ENCODE data around the gene PCDHGB5.
"Not testable (repeated sequence)": the region's sequence is repeated elsewhere in the genome, so short reads cannot be mapped to it uniquely, and the experiment has no call there.

PCDHGB5 gene

DNA sequence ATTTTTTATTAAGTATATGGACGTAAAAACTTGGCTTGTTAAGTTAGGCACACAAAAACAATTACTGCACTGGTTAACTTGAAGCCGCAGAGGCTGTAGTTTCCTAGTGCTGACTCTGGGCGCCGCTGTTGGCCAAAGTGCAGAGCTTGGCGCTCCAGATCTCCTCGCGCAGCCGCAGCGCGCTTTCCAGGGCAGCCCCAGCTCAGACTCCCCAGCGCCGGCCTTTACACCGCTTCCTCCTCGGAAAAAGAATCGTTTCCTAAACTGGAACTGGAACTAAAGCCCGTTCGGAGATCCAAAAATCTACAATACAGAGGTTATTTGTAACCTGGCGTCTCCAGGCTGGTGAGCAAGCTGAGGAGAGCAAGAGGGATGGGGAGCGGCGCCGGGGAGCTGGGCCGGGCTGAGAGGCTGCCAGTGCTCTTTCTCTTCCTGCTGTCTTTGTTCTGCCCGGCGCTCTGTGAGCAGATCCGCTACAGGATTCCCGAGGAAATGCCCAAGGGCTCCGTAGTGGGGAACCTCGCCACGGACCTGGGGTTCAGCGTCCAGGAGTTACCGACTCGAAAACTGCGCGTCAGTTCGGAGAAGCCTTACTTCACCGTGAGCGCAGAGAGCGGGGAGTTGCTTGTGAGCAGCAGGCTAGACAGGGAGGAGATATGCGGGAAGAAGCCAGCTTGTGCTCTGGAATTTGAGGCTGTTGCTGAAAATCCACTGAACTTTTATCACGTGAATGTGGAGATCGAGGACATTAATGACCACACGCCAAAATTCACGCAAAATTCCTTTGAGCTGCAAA lies at the start of gene PCDHGB5:
Gene PCDHGB5, plus strand, starts transcription at position 192 of the 796 bp plus-strand sequence. Its CDS starts 181 bp downstream, at position 373.
- H3K4me3 ChIP-seq (ENCODE audit: low read length); H3K27me3 ChIP-seq (ENCODE audit: insufficient read depth, low read length); H3K36me3 ChIP-seq (ENCODE audit: insufficient read depth, low read length); H3K4me1 ChIP-seq (ENCODE audit: insufficient read depth, low read length); H2AFZ ChIP-seq (ENCODE audit: low read depth, low read length): not testable (repeated sequence)
- peaks cover 34% of the 10 kb centered on the region for H3K9me3 ChIP-seq (ENCODE audit: low read length)

DNA sequence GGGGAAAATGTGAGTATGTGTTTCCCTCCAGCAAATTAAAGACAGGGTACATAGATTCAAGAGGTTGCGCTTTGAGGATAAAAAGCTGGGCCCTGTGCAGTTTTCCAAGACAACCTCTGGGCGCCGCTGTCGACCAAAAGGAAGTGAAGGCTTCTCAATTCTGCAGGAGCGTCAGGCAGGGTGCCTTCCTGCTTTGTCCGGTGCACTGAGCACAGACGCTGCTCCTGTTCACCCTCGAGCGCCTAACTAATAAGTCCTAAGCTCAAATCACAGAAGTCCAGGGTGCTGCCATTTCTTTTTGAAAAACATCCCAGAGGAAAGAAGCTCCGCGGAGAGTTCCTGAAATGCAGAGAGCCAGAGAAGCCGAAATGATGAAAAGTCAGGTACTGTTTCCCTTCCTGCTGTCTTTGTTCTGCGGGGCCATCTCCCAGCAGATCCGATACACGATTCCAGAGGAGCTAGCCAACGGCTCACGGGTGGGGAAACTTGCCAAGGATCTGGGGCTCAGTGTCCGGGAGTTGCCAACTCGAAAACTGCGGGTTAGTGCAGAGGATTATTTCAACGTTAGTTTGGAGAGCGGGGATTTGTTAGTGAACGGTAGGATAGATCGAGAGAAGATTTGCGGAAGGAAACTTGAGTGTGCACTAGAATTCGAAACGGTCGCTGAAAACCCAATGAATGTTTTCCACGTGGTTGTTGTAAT lies 47.7 kb upstream of the PCDHGB5 start, which contains the start of gene PCDHGB1:
Gene PCDHGB1, plus strand, starts transcription at position 183 of the 703 bp plus-strand sequence. Its CDS starts 162 bp downstream, at position 345.
- Histone ChIP-seq H3K9me3 (ENCODE audit: low read length) (peaks cover 24% of the 10 kb centered on the region), H2AFZ (ENCODE audit: low read depth, low read length) (peak within 1 kb of the TSS; percentile 32), H3K4me1 (ENCODE audit: insufficient read depth, low read length) (no peaks in the 10 kb centered on the region), H3K36me3 (ENCODE audit: insufficient read depth, low read length) (no peaks in the 10 kb centered on the region), H3K27me3 (ENCODE audit: insufficient read depth, low read length) (no peaks in the 10 kb centered on the region), H3K4me3 (ENCODE audit: low read length) (peak within 1 kb of the TSS; percentile 32)

DNA sequence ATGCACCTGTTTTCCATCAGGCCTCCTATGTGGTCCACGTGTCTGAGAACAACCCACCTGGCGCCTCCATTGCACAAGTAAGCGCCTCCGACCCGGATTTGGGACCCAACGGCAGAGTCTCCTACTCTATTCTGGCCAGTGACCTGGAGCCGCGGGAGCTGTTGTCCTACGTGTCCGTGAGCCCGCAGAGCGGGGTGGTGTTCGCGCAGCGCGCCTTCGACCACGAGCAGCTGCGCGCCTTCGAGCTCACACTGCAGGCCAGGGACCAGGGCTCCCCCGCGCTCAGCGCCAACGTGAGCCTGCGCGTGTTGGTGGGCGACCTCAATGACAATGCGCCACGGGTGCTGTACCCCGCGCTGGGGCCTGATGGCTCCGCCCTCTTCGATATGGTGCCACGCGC lies 46.2 kb upstream of the PCDHGB5 start:
- no peaks in the 10 kb centered on the region for H3K36me3 ChIP-seq (ENCODE audit: insufficient read depth, low read length)
- no peak overlapping the region for H2AFZ ChIP-seq (ENCODE audit: low read depth, low read length)
- H3K4me3 ChIP-seq (ENCODE audit: low read length): no peak overlapping the region
- peaks cover 32% of the 10 kb centered on the region for H3K9me3 ChIP-seq (ENCODE audit: low read length)
- H3K4me1 ChIP-seq (ENCODE audit: insufficient read depth, low read length): no peaks in the 10 kb centered on the region
- H3K27me3 ChIP-seq (ENCODE audit: insufficient read depth, low read length): no peaks in the 10 kb centered on the region

DNA sequence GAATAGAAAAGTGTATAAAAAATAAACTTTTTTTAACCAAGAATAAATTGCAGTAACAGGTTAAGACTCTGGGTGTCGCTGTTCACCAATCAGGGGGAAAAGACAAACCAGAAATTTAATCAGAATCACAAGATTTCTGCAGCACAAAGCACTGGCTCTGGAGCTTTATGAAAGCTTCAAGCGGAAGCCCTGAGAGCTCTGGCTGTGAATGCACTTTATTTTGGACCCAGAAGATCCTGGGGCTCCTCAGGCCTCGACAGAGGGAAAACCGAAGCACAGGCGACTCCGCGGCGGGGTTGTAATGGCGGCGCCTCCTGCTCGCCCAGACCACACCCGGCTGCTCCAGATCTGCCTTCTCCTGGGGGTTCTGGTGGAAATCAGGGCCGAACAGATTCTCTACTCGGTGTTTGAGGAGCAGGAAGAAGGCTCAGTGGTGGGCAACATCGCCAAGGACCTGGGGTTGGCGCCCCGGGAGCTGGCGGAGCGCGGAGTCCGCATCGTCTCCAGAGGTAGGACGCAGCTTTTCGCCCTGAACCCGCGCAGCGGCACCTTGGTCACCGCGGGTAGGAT lies 42.8 kb upstream of the PCDHGB5 start, which contains the start of gene PCDHGA4:
Gene PCDHGA4, plus strand, starts transcription at position 122 of the 570 bp plus-strand sequence. Its CDS starts 87 bp downstream, at position 209.
- Histone ChIP-seq H2AFZ (ENCODE audit: low read depth, low read length) (no peak within 1 kb of the TSS), H3K27me3 (ENCODE audit: insufficient read depth, low read length) (no peaks in the 10 kb centered on the region), H3K4me1 (ENCODE audit: insufficient read depth, low read length) (no peaks in the 10 kb centered on the region), H3K4me3 (ENCODE audit: low read length) (no peak within 1 kb of the TSS), H3K36me3 (ENCODE audit: insufficient read depth, low read length) (no peaks in the 10 kb centered on the region), H3K9me3 (ENCODE audit: low read length) (peaks cover 40% of the 10 kb centered on the region)

DNA sequence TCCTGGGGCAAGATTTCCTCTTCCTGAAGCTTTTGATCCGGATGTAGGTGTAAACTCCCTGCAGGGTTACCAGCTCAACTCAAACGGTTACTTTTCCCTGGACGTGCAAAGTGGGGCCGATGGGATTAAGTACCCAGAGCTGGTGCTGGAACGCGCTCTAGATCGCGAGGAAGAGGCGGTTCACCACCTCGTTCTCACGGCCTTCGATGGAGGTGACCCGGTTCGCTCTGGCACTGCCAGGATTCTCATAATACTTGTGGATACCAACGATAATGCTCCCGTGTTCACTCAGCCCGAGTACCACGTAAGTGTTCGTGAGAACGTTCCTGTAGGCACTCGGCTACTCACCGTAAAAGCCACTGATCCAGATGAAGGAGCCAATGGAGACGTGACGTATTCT lies 42.1 kb upstream of the PCDHGB5 start:
- H2AFZ ChIP-seq (ENCODE audit: low read depth, low read length): no peak overlapping the region
- peaks cover 42% of the 10 kb centered on the region for H3K9me3 ChIP-seq (ENCODE audit: low read length)
- no peaks in the 10 kb centered on the region for H3K4me1 ChIP-seq (ENCODE audit: insufficient read depth, low read length)
- no peak overlapping the region for H3K4me3 ChIP-seq (ENCODE audit: low read length)
- no peaks in the 10 kb centered on the region for H3K36me3 ChIP-seq (ENCODE audit: insufficient read depth, low read length)
- no peaks in the 10 kb centered on the region for H3K27me3 ChIP-seq (ENCODE audit: insufficient read depth, low read length)

DNA sequence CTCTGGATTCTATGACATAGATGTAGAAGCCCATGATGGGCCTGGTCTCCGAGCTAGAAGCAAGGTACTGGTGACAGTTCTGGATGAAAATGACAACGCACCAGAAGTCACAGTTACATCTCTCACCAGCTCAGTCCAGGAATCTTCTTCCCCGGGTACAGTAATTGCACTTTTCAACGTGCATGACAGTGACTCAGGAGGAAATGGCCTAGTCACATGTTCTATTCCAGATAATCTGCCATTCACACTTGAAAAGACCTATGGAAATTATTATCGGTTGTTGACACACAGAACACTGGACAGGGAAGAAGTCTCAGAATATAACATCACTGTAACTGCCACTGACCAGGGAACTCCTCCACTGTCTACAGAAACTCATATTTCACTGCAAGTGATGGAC lies 41.6 kb upstream of the PCDHGB5 start:
- Histone ChIP-seq H3K4me3 (ENCODE audit: low read length) (no peak overlapping the region), H2AFZ (ENCODE audit: low read depth, low read length) (no peak overlapping the region), H3K27me3 (ENCODE audit: insufficient read depth, low read length) (no peaks in the 10 kb centered on the region), H3K9me3 (ENCODE audit: low read length) (peaks cover 42% of the 10 kb centered on the region), H3K36me3 (ENCODE audit: insufficient read depth, low read length) (no peaks in the 10 kb centered on the region), H3K4me1 (ENCODE audit: insufficient read depth, low read length) (no peaks in the 10 kb centered on the region)

DNA sequence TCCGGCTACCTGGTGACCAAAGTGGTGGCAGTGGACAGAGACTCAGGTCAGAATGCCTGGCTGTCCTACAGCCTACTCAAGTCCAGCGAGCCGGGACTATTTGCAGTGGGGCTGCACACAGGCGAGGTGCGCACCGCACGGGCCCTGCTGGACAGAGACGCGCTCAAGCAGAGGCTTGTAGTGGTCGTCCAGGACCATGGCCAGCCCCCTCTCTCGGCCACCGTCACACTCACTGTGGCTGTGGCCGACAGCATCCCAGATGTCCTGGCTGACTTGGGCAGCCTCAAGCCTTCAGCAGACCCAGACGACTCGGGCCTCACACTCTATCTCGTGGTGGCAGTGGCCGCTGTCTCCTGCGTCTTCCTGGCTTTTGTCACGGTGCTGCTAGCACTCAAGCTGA lies 40.8 kb upstream of the PCDHGB5 start:
- Histone ChIP-seq H2AFZ (ENCODE audit: low read depth, low read length) (no peak overlapping the region), H3K36me3 (ENCODE audit: insufficient read depth, low read length) (no peaks in the 10 kb centered on the region), H3K27me3 (ENCODE audit: insufficient read depth, low read length) (no peaks in the 10 kb centered on the region), H3K4me1 (ENCODE audit: insufficient read depth, low read length) (no peaks in the 10 kb centered on the region), H3K9me3 (ENCODE audit: low read length) (peaks cover 40% of the 10 kb centered on the region), H3K4me3 (ENCODE audit: low read length) (no peak overlapping the region)

DNA sequence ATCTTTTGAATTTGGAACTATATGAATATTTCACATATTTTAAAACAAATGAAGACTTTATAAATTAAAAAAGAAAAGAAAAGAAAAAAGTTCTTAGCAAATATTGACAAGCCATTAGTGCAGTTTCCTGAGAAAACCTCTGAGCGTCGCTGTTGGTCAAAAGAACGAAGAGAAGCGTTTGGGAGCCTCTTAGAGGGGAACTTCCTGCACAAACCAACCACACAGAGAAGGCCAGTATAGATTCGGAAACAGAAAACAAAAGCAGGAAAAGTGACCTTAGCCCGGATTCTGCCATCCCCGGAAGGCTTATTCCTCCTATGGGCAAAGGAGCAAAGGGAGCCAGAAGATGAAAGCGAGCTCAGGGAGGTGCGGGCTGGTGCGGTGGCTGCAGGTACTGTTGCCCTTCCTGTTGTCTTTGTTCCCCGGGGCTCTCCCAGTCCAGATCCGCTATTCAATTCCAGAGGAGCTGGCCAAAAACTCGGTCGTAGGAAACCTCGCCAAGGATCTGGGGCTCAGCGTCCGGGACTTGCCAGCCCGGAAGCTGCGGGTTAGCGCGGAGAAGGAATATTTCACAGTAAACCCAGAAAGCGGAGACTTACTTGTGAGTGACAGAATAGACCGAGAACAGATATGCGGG lies 37.8 kb upstream of the PCDHGB5 start, which contains the start of gene PCDHGB2:
Gene PCDHGB2, plus strand, starts transcription at position 205 of the 637 bp plus-strand sequence. Its CDS starts 142 bp downstream, at position 347.
- H3K4me3 ChIP-seq (ENCODE audit: low read length): no peak within 1 kb of the TSS
- no peaks in the 10 kb centered on the region for H3K4me1 ChIP-seq (ENCODE audit: insufficient read depth, low read length)
- no peak within 1 kb of the TSS for H2AFZ ChIP-seq (ENCODE audit: low read depth, low read length)
- no peaks in the 10 kb centered on the region for H3K36me3 ChIP-seq (ENCODE audit: insufficient read depth, low read length)
- H3K9me3 ChIP-seq (ENCODE audit: low read length): peaks cover 47% of the 10 kb centered on the region
- no peaks in the 10 kb centered on the region for H3K27me3 ChIP-seq (ENCODE audit: insufficient read depth, low read length)

DNA sequence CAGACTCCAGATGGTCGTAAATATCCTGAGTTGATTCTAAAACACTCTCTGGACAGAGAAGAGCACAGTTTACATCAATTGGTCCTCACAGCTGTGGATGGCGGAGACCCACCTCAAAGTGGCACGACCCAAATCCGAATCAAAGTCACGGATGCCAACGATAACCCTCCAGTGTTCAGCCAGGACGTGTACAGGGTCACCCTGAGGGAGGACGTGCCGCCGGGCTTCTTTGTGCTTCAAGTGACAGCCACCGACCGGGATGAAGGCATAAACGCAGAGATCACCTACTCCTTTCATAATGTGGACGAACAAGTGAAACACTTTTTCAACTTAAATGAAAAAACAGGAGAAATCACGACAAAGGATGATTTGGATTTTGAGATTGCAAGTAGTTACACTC lies 37.1 kb upstream of the PCDHGB5 start:
- H3K4me1 ChIP-seq (ENCODE audit: insufficient read depth, low read length): no peaks in the 10 kb centered on the region
- peaks cover 47% of the 10 kb centered on the region for H3K9me3 ChIP-seq (ENCODE audit: low read length)
- H3K4me3 ChIP-seq (ENCODE audit: low read length): no peak overlapping the region
- no peaks in the 10 kb centered on the region for H3K27me3 ChIP-seq (ENCODE audit: insufficient read depth, low read length)
- no peak overlapping the region for H2AFZ ChIP-seq (ENCODE audit: low read depth, low read length)
- H3K36me3 ChIP-seq (ENCODE audit: insufficient read depth, low read length): no peaks in the 10 kb centered on the region

DNA sequence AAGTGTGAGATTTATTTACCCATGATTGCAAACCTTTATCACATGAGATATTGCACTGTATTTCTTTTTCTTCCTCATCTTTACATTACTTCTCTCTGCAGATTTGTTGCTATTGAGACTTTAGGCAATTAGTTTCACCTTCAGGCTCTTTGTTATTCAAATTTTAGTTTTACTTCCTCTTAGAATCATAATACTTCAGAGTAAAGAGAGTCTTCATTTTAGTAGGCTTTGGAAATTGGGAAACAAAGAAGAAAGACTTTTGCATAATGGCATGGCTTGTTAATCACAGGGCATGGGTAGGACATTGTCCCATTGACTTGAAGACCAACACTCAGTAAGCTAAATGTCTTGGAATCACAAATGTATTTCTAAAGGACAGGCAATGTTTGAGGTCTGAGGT lies 35.0 kb upstream of the PCDHGB5 start:
- peaks cover 43% of the 10 kb centered on the region for H3K9me3 ChIP-seq (ENCODE audit: low read length)
- H3K4me3 ChIP-seq (ENCODE audit: low read length): no peak overlapping the region

DNA sequence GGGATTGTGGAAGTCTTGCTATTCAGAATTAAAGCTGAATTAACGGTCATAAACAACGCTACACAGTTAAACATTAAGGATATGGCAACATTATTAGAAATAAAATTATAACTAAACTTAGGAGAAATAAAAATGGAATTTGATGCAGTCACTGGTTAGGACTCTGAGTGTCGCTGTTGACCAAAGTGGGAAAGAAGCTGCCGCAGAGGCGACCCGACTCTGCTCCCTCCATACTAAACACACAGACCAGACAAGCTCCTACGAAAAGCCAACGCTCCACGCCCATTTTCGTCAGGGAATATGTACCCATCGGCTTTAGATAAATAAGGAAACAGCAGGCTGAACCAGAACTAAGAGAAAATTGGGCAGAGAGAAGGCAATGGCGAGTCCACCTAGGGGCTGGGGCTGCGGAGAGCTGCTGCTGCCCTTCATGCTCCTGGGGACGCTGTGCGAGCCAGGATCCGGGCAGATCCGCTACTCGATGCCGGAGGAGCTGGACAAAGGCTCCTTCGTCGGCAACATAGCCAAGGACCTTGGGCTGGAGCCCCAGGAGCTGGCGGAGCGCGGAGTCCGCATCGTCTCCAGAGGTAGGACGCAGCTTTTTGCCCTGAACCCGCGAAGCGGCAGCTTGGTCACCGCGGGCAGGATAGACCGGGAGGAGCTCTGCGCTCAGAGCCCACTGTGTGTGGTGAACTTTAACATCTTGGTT lies 33.6 kb upstream of the PCDHGB5 start, which contains the start of gene PCDHGA5:
Gene PCDHGA5, plus strand, starts transcription at position 211 of the 709 bp plus-strand sequence. Its CDS starts 169 bp downstream, at position 380.
- Histone ChIP-seq H3K36me3 (ENCODE audit: insufficient read depth, low read length) (no peaks in the 10 kb centered on the region), H2AFZ (ENCODE audit: low read depth, low read length) (no peak within 1 kb of the TSS), H3K4me3 (ENCODE audit: low read length) (no peak within 1 kb of the TSS), H3K4me1 (ENCODE audit: insufficient read depth, low read length) (no peaks in the 10 kb centered on the region), H3K27me3 (ENCODE audit: insufficient read depth, low read length) (no peaks in the 10 kb centered on the region), H3K9me3 (ENCODE audit: low read length) (peaks cover 40% of the 10 kb centered on the region)

More for the DNA sequence above, 35.0 kb upstream of the PCDHGB5 start:
- no peaks in the 10 kb centered on the region for H3K4me1 ChIP-seq (ENCODE audit: insufficient read depth, low read length)
- no peaks in the 10 kb centered on the region for H3K36me3 ChIP-seq (ENCODE audit: insufficient read depth, low read length)
- H3K27me3 ChIP-seq (ENCODE audit: insufficient read depth, low read length): no peaks in the 10 kb centered on the region
- H2AFZ ChIP-seq (ENCODE audit: low read depth, low read length): no peak overlapping the region
